Measurements from ENCODE around the gene LMNTD1.

The LMNTD1 gene

GRCh38 chr12:25455696-25456095, 97.4 kb downstream of the LMNTD1 start:
- no peak overlapping the region for H3K4me3 ChIP-seq (ENCODE audit: low read length)
- no peak for TF ChIP-seq CTCF (conservative IDR thresholded peaks at IDR 0.05; ENCODE audit: low read length)
- DNase-seq (ENCODE audit: low read depth), result no peak

GRCh38 chr12:25449007-25449406, 104.1 kb downstream of the LMNTD1 start:
- TF ChIP-seq CTCF (conservative IDR thresholded peaks at IDR 0.05; ENCODE audit: low read length), result no peak
- no peak overlapping the region for H3K4me3 ChIP-seq (ENCODE audit: low read length)
- no peak for DNase-seq (ENCODE audit: low read depth)

- no peak for DNase-seq (ENCODE audit: low read depth)
- no peak overlapping the region for H3K4me3 ChIP-seq (ENCODE audit: low read length)
- TF ChIP-seq CTCF (conservative IDR thresholded peaks at IDR 0.05; ENCODE audit: low read length), result no peak
These were observed 106.0 kb downstream of the LMNTD1 start for GRCh38 chr12:25447046-25447445.

GRCh38 chr12:25438638-25439037, 114.4 kb downstream of the LMNTD1 start:
- DNase-seq (ENCODE audit: low read depth), result peak; percentile 74
- no peak overlapping the region for H3K4me3 ChIP-seq (ENCODE audit: low read length)
- no peak for TF ChIP-seq CTCF (conservative IDR thresholded peaks at IDR 0.05; ENCODE audit: low read length)

GRCh38 chr12:25436206-25437030, 116.7 kb downstream of the LMNTD1 start:
- DNase-seq (ENCODE audit: low read depth), result peak; percentile 86
- peak; percentile 94 for TF ChIP-seq CTCF (conservative IDR thresholded peaks at IDR 0.05; ENCODE audit: low read length)
- H3K4me3 ChIP-seq (ENCODE audit: low read length), result peak overlapping the region; percentile 37

- no peak overlapping the region for H3K4me3 ChIP-seq (ENCODE audit: low read length)
- no peak for TF ChIP-seq CTCF (conservative IDR thresholded peaks at IDR 0.05; ENCODE audit: low read length)
- no peak for DNase-seq (ENCODE audit: low read depth)
These were observed 117.7 kb downstream of the LMNTD1 start for GRCh38 chr12:25435431-25435830.

GRCh38 chr12:25434515-25434914, 118.6 kb downstream of the LMNTD1 start:
- TF ChIP-seq CTCF (conservative IDR thresholded peaks at IDR 0.05; ENCODE audit: low read length), result no peak
- DNase-seq (ENCODE audit: low read depth), result no peak

More at GRCh38 chr12:25434515-25434914, 118.6 kb downstream of the LMNTD1 start:
- no peak overlapping the region for H3K4me3 ChIP-seq (ENCODE audit: low read length)

Measured in AG10803 (cell line).